ENCODE results near the gene RER1.

The RER1 gene

GRCh38 chr1:2391041-2391930, at the start of gene RER1, which contains the start of gene MORN1:
Gene RER1, plus strand, starts transcription at chr1:2391841. Its CDS starts 3,950 bp downstream, at chr1:2395791.
Gene MORN1, minus strand, starts transcription at chr1:2391554. Its CDS starts 21 bp downstream, at chr1:2391533.
- peak within 1 kb of the TSS; percentile 84 for H3K4me3 ChIP-seq (ENCODE audit: low read length)
- no peak for TF ChIP-seq CTCF (conservative IDR thresholded peaks at IDR 0.05; ENCODE audit: low read length)
- DNase-seq (ENCODE audit: low read depth): peak; percentile 99

GRCh38 chr1:2342384-2343022, 49.1 kb upstream of the RER1 start:
- H3K4me3 ChIP-seq (ENCODE audit: low read length): no peak overlapping the region
- no peak for TF ChIP-seq CTCF (conservative IDR thresholded peaks at IDR 0.05; ENCODE audit: low read length)
- no peak for DNase-seq (ENCODE audit: low read depth)

GRCh38 chr1:2343023-2343935, 48.4 kb upstream of the RER1 start:
- no peak for TF ChIP-seq CTCF (conservative IDR thresholded peaks at IDR 0.05; ENCODE audit: low read length)
- H3K4me3 ChIP-seq (ENCODE audit: low read length): no peak overlapping the region
- no peak for DNase-seq (ENCODE audit: low read depth)

- no peak overlapping the region for H3K4me3 ChIP-seq (ENCODE audit: low read length)
- DNase-seq (ENCODE audit: low read depth): no peak
Measured at GRCh38 chr1:2344121-2344681, 47.4 kb upstream of the RER1 start.

GRCh38 chr1:2344744-2345296, 46.8 kb upstream of the RER1 start:
- TF ChIP-seq CTCF (conservative IDR thresholded peaks at IDR 0.05; ENCODE audit: low read length): no peak
- no peak for DNase-seq (ENCODE audit: low read depth)
- no peak overlapping the region for H3K4me3 ChIP-seq (ENCODE audit: low read length)

More at GRCh38 chr1:2344121-2344681, 47.4 kb upstream of the RER1 start:
- TF ChIP-seq CTCF (conservative IDR thresholded peaks at IDR 0.05; ENCODE audit: low read length): no peak
